Stimulated activated CD4-positive, alpha-beta T cell treated with anti-CD3 and anti-CD28 coated beads, TNF-alpha, amount 100 ng/mL, for 48 hours (primary cell): Measurements from ENCODE around the gene PRKG1.

Experiments
- DNase-seq, 3 donors: peaks; one replicate each; pipeline ENCODE4 v3.0.0-alpha.2; 2020; ENCODE audit warnings: low read depth in 3 of 3

Gene PRKG1

DNA sequence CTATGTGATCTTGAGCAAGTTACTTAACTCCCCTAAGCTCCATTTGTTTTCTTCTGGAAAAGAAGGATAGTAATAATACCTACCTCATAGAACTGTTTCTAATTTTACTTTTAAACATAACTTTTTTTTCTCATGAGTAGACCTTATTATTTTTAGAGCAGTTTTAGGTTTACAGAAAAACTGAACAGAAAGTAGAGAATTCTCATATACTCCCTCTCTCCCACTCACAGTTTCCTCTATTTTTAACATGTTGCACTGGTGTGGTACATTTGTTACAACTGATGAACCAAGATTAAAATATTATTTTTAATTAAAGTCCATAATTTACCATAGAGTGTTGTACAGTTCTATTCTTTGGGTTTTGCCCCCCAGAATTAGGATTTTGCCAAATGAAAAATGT is 846.4 kb downstream of the PRKG1 start:
- no peak for DNase-seq

DNA sequence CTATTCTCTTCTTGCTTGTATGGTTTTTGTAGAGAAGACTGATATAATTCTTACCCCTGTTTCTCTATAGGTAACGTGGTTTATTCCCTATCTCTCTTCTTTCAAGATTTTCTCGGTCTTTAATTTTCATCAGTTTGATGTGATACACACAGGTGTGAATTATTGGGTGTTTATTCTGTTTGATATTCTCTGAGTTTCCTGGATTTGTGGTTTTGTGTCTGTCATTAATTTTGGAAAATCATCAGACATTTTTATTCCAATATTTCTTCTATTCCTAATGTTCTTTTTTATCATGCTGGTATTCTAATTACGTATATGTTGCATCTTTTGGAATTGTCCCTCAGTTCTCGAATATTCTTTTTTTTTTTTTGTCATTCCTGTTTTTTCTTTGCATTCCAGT is 850.1 kb downstream of the PRKG1 start:
- DNase-seq: no peak

DNA sequence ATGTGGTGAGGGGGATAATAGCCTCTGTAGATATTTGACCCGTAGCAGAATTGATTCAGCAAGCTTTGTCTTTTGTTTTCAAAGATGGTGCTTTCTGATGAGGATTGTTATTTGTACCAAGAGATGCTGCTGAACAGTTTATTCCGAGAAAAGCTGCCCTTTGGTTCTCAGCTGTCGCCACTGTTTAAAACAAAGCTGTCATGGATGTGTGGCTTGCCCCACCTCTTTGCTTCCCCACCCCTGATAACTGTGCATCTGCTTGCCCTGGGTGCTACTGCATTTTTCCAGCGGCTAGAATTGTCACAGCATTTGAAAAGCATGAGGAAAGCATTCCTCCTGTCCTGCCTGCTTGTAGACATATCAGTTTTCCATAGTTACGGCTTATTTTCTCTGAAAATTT is 852.0 kb downstream of the PRKG1 start:
- DNase-seq: no peak

DNA sequence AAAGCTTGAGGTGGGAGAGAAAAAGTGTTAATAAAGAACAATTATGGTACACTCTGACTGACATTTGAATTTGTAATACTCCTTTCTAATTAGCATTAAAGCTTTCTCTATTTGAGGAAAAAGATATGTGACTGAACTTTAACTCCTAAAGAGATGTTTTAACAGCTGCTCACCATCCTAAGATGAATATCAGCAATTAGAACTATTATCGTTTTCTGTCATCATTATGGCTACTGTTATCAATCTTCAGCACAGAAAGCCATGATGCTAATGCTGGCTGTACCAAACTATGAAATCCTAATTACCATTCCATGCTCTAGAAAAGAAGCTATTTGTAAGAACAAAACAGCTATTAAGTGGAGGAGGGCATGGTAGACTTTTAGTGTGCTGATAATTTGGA is 853.9 kb downstream of the PRKG1 start:
- no peak for DNase-seq

DNA sequence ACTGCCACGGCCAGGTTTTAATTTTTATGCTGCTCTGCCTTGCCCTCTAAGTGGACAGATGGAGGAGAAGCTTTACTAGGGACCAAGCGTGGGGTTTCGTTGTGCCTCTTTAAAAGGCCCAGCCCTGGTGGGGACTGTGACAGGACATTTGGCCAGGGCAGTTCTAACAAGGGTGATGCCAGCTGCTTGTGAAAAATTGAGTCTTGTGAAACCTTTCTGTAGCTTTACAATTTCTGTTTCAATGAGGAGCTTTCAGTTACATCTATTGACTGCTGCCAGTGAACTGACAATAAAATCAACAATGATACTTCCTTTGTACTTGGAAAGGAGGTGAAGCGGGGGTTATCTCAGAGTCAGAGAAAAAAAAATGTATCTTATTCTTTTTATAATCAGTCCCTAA is 858.2 kb downstream of the PRKG1 start:
- no peak for DNase-seq

DNA sequence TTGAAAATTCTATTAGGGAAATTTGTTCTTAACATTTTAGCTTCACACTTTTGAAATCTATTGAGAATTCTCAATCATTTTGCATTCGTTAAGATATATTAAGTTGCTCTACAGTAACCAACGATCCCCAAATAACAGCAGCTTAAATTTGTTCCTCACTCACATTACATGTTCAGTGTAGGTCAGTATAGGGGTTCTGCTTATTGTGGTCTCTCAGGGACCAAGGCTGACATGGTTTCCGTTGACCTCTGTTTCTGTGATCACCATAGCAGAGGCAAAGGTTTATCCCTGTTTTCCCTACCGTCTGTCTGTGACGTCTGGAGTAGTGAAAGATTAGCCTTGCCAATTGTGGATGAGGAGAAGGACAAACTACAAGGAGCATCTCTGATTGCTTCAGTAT is 860.1 kb downstream of the PRKG1 start:
- no peak for DNase-seq

DNA sequence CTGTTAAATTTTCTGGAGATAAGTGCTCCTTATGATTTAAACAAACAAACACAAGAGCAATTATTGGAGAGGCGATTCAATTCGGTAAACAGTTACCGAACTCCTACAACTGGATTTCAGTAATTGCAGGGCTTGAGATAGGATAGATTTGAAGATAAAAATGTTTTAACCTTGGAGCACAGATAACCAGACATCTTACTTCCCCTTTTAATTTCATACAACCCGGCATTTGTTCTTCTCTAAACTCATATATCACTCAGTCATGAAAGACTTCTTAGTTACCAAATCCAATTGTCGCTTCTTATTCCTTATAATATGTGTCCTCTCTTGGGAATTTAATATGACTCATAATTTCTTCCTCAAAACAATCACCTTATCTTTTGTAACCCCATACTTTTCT is 861.1 kb downstream of the PRKG1 start:
- no peak for DNase-seq

DNA sequence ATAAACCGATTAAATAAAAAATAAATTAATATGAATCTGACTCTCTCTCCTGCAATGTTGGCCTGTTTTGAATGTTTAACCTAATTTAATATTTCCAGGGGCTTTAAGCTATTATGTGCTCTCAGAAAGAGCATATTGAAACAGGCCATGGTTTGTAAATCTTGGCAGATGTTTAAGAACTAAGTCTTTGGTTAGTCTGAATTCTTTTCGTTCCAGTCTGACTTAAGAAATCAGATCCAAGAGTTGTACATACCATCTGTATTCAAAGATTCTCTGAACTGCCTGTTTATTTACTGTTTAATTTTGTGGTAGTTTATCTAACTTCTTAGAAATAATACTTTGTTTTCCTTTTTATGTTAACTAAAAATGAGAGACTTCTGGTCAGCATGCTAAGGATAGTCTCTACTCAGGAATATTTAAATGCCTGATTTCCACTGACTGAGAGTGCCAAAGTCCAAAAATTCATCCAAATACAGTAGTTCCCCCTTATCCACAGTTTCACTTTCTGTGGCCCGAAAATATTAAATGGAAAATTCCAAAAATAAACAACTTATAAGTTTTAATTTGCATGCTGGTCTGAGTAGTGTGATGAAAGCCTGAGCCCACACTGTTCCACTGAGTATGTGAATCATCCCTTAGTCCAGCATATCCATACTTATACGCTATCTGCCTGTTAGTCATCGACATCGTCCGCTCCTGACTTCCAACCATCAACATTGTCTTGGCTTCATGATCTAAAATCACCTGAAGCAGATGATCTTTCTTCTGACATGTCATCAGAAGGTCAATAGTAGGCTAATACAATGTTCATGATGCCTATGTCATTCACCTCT is 863.2 kb downstream of the PRKG1 start:
- no peak for DNase-seq

DNA sequence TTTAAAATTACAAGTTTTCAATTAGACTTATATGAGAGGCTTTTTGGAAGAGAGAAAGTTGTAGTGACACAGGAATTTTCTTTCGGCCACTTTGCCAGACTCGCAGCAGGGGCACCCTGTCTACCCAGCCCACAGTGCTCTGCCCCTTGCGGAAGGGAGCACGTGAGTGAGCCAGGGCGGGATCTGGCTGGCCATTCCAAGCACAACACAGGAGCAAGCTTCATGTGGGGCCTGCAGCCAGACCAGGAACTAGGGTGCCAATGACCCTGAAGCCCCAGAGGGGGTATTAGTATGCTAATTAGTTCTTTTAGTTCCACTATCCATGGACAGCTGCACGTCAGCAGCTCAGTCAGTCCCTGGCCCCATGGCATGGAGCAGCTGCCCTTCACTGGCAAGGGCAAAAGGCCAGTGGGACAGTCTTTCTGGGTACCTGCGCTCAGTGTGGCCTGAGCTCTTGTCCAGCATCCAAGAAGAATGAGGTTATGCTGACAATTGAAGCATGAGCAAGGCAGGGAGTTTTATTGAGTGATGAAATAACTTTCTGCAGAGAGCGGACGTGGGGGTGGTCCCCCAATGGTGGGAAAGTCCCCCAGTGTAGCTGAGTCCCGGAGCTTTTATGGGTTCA is 876.2 kb downstream of the PRKG1 start:
- DNase-seq: no peak

DNA sequence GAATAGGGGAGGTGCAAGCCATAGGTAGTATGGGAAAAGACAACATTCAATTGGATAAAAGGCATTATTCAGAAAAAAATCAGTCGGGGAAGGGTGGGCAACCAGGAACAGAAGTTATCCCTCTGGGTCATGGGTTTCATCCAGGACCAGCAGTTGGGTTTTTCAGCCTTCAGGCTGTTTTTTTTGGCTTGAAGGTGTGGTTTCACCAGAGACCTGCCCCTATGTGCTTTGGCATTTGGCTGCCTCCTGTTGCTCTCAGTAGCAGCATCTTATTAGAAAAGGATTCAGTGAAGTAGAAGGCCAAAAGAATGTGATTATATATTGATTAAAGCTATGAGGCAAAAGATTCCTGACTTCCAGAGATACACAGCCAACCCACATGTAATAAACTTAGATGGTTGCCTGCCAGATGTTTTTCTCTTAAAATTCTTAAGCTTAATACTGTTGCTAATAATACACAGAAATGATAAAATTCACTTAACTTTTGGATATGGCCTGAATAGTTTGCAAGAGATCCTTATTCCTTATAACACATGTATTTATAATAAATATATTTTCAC is 876.8 kb downstream of the PRKG1 start:
- DNase-seq: no peak

DNA sequence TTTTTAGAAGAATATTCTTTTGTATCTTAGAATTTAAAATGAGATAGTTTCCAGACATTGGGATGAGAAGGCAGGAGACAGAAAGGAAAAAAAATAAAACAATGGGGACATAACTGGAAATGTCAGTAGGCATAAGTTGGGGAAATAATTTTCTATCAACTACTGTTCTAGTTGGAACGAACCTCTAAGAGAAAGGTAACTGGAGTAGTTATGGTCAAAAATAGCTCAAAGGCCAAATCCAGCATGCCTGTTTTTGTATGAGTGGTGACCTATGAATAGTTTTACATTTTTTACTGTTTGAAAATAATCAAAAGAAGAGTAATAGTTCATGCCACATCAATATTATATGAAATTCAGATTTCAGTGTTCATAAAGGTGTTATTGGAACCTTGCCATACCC is 877.3 kb downstream of the PRKG1 start:
- no peak for DNase-seq

DNA sequence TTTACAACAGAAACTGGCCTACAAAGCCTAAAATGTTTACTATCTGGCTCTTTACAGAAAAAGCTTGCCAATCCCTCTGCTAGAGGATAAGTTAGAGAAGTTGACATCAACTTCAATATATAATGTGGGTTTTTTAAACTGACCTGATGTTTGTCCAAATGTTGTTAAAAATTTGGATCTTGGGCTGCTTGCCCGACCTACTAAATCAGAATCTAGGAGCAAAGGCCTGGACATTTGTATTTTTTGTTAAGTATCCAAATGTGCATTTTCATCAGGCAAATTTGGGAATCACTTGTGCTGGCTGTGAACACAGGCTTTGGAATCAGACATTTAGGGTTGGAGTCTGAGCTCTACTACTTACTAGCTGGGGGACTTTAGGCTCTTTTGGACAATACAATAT is 877.8 kb downstream of the PRKG1 start:
- no peak for DNase-seq

DNA sequence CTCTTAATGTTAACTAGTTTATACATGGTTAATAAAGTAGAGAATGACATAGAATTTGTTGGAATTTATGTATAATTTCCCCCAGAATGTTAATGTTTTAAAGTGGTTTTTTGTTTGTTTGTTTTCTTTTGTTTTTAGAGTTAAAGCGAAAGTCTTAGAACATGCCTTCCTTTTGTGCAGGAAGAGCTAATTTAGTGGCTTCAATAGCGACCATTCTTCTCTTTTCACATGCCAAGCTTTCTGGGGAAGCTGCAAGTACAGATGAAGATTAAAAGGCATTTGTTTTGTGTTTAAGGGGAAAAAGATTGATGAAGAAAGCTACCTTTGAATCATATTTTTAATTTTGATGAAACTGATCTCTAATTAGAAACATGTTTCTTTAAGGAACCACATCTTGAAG is 881.4 kb downstream of the PRKG1 start:
- no peak for DNase-seq

DNA sequence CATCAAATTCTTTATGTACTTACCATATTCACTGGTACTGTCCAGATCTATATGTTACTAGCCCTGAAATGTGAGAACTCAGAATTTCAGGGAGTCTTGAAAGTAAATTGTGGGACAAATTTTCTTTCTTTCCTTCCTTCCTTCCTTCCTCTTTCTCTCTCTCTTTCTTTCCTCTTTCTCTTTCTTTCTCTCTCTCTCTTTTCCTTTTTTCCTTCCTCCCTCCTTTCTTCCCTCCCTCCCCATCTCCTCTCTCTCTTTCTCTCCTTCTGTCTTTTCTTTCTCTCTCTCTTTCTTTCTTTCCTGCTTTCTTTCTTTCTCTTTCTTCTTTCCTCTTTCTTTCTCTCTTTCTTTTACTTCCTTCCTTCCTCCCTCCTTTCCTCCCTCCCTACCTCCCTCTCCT is 882.5 kb downstream of the PRKG1 start:
- DNase-seq: no peak

DNA sequence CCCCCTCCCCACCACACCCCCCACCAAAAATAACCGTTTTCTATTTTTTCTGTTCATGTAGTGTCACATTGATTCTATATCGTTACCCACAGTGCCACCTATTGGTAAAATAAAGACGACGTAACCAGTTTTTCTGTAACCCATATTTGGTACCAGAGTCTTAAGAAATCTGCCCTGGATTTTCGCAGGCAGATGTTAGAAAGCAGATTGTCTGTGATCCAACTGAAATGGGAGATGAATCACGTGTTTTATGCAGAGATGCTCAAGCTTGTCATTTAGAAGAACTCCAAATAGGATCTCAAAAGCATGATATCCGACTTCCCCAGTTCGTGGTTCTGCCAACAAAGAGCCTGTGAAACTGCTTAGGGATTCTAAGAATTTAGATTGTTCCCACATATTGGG is 886.2 kb downstream of the PRKG1 start:
- no peak for DNase-seq

DNA sequence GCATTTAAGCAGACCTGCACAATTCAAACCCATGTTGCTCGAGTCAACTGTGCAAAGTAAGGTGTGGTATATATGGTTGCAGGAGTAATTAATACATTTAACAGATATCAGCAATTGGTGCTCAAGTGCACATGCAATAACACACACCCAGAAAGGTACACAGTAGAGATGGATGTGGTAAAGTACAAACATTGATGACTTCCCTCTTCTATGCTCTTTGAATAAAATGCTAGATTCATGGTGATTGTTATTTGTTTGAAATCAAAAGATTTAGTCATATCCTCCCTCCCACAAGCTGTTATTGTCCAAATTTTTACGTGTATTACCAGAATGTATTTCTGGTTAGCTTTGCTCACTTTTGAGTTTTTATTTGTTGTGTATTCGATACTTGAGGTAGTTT is 887.1 kb downstream of the PRKG1 start:
- DNase-seq: no peak

DNA sequence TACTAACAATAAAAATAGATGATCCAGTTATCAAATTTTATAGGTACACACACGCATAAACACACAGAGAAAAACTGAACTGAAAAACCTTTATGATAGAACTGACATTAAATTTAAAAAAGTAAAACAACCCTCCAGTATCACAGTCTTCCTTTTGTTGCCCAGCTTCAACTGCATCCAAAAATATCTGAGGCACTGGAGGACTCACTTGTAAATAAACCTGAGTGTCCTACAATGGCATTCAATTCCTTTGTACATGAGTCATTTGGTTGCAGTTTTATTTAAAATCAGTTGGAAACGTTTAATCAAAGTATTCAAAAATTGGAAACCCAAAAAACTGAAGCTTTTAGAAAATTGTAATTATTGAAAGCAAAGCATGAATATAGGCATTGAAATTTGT is 890.3 kb downstream of the PRKG1 start:
- DNase-seq: no peak

DNA sequence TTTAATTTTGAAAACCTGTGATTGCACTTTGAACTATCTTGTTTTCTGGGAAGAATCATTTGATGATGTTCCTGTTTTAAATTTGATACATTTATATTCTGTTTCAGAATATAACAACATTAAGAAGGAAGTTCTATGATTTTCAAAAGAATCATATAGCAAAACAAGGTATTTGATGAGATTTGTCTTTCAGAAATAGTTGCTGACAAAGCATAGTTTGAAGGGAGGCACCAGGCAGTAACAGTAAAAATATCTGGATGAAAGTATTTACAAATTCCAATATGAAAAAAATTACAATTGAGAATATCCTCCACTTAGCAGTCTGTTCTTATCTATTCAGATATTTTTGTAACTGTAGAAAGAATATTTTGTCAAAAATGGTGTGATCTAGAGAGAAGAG is 891.2 kb downstream of the PRKG1 start:
- DNase-seq: no peak

DNA sequence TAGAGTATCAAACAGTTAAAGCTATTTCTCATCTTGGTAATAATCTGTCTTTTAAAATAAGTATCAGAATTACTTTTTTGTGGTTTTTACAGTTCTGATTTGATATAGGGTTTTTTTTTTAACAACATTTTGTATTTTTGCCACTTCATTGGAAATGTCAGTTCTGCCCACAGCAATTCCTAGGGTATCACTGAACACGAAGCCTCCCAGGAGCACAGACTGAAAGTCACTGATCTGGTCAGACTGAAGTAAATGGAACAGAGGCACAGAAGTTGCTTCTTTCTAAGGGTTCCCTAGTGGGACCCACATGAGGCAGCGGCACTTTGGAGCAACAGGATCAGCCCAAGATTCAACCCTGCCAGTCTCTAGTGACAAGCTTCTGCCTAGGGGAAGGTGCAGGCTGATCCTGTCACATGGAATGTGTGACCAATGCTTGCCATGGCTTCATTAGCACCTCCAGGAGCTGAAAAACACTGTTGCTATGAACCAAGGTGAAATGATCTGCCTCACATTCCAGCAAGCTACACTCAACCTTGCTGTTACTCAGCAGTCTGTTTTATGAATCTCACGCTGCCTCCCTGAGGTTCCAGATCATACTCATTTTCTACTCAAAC is 898.6 kb downstream of the PRKG1 start:
- no peak for DNase-seq

DNA sequence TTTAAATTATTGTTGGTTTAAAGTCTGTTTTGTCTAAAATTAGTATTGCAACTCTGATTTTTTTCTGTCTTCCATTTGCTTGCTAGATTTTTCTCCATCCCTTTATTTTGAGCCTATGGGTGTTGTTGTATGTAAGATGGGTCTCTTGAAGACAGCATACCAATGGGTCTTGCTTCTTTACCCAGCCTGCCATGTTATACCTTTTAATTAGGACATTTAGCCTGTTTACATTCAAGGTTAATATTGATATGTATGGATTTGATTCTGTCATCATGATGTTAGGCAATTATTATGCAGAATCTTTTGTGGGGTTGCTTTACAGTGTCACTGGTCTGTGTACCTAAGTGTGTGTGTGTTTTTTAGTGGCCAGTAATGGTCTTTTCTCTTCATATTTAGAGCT is 906.5 kb downstream of the PRKG1 start:
- no peak for DNase-seq

DNA sequence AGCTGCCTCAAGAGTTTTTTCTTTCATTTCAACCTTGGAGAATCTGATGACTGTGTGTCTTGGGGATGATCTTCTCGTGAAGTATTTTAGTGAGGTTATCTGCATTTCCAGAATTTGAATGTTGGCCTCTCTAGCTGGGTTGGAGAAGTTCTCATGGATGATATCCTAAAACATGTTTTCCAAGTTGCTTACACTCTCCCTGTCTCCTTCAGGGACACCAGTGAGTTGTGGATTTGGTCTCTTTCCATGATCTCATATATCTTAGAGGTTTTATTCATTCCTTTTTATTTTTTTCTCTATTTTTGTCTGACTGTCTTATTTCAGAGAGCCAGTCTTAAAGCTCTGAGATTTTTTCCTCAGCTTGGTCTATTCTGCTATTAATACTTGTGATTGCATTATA is 907.4 kb downstream of the PRKG1 start:
- no peak for DNase-seq

DNA sequence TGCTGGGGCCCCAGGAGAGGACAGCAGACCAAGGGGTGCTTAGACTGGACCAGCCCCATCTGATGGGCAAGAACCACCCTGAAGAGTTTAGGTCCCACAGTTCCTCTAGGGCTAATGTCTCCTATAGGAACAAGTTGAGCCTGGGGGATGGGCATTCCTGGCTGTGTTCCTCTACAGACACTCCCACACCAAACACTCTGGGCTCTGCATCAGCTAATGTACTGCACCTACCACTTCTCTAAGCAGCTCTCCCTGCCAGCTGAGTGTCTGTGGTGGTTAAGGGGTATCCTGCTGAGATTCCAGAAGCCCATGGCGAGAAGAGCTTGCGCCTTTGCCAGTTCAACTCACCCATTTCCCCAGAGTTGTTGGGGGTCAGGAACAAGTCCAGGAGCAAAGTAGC is 909.2 kb downstream of the PRKG1 start:
- DNase-seq: no peak

DNA sequence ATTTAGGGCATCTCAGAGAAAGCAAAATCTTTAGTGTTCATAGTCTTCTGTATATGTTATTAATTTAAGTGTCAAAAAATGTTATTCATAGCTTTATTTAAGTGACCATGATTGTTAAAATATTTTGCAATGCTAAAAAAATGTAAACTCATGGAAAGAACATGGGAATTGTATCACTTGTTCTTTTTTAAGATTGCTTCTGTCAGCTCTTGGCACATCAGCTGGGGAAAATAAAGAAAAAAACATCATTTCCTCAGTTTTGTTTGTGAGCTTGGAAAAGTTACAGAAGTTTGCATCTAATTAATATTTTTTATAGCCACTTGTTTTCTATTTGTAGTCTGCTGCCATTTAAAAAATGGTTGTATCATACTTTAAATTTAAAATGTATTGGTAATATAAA is 911.0 kb downstream of the PRKG1 start:
- no peak for DNase-seq
